NB4 (cell line): Measurements from ENCODE around the gene ADORA1.

ENCODE experiments used
- CTCF ChIP-seq: IDR thresholded peaks from one replicate; pipeline ENCODE4 v1.5.1; 2012; ENCODE audit warnings: low read depth, low read length
- MAX ChIP-seq: IDR thresholded peaks from 2 replicates; pipeline ENCODE4 v1.6.1; 2011; ENCODE audit warnings: low read depth, low read length
- POLR2A ChIP-seq: IDR thresholded peaks from 2 replicates; pipeline ENCODE4 v1.6.1; 2011; ENCODE audit warnings: mild to moderate bottlenecking; ENCODE audit not compliant: insufficient read length; ENCODE audit errors: extremely low read depth

DNA sequence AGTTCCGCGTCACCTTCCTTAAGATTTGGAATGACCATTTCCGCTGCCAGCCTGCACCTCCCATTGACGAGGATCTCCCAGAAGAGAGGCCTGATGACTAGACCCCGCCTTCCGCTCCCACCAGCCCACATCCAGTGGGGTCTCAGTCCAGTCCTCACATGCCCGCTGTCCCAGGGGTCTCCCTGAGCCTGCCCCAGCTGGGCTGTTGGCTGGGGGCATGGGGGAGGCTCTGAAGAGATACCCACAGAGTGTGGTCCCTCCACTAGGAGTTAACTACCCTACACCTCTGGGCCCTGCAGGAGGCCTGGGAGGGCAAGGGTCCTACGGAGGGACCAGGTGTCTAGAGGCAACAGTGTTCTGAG, 38.3 kb downstream of the ADORA1 start:
- no peak for TF ChIP-seq MAX
- TF ChIP-seq CTCF: no peak
- no peak for TF ChIP-seq POLR2A
